GM21447 (cell line): ENCODE results near the gene RAMP2.
A peak's percentile ranks its signal among the peaks of the same experiment; 100 is the strongest.
"Not testable (repeated sequence)": the region's sequence is repeated elsewhere in the genome, so short reads cannot be mapped to it uniquely, and the experiment has no call there.

Experiments
- ATAC-seq: cut with Tn5 transposase; IDR thresholded peaks from one replicate; pipeline ENCODE4 v1.9.1; 2021; ENCODE audit not compliant: unreplicated experiment

RAMP2 gene

DNA sequence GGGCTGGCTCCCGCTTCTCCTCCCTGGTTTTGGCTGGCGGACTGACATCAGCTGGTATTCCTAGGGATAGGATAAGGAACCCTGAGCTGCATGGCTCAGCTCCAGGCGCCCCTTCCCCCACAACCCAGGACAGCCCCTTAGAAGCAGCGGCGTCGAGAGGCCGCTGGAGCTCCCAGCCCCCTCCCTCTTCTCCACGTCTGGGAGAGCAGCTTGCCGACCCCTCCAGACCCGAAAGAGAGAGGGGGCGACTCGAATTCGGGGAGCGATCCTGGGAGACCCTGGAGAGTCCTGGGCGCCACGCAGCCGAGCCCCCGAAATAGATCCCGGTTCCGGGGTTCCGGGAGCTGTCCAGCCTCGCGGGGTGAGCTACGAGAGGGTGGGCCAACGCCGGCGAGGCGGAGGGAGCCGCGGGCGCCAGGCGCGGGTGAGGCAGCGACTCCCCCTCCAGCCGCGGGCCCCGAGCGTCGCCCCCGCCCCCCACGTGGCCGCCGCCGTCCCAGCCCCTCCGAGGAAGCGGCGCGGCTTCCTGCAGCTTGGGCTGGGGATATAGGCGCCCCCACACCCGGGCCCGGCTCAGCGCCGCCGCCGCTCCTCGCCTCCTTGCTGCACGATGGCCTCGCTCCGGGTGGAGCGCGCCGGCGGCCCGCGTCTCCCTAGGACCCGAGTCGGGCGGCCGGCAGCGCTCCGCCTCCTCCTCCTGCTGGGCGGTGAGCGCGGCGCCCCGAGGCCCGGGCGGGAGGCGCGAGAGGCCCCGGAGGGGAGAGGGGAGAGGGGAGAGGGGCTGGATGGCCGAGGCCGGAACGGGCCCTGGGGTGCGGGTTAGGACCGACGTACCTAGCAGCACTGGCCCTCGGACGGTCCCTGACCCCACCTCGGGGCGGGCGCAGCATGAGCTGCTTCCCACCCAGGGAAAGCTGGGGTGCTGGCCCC, at the start of gene RAMP2:
Gene RAMP2, plus strand, starts transcription at position 576 of the 930 bp plus-strand sequence. Its CDS starts 35 bp downstream, at position 611.
- no peak for ATAC-seq

- no peak for ATAC-seq
Observed at GRCh38 chr17:42720996-42721583, 39.9 kb upstream of the RAMP2 start.

GRCh38 chr17:42723636-42724035, 37.4 kb upstream of the RAMP2 start:
- no peak for ATAC-seq

GRCh38 chr17:42725143-42725542, 35.9 kb upstream of the RAMP2 start:
- no peak for ATAC-seq

- ATAC-seq = no peak
Observed at GRCh38 chr17:42740699-42741098, 20.3 kb upstream of the RAMP2 start.

DNA sequence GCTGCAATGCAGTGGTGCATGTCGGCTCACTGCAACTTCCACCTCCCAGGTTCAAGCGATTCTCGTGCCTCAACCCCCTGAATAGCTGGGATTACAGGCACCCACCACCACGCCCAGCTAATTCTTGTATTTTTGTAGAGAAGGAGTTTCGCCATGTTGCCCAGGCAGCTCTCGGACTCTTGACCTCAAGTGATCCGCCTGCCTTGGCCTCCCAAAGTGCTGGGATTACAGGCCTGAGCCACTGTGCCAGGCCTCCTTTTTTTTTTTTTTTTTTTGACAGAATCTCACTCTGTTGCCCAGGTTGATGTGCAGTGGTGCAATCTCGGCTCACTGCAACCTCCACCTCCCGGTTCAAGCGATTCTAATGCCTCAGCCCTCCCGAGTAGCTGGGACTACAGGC, 18.1 kb upstream of the RAMP2 start:
- ATAC-seq = not testable (repeated sequence)

GRCh38 chr17:42743595-42744282, 17.3 kb upstream of the RAMP2 start:
- no peak for ATAC-seq

DNA sequence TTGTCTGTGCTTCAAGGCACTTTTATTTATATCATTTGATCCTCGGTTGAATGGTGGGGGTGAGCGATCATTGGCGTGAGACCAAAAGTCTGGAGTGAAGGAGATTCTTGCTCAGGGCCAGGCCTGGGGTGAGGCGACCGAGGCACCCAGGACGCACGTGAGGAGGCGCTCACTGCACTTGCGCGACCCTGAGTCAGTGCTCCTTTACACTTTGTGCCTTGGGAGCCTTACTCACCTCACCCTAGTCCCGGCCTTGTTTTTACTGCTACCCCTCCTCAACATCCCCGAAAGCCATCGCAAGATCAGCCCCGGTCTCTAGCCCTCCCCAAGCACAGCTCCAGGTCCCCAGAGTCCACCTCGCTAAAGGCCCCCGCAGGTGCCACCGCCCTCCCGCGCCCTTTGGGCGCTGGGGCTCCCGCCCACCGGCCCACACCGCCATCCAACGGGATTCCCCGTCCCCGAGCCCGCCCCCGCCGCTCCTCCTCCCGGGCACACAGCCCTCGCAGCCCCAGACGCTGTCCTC, 16.7 kb upstream of the RAMP2 start:
- peak; percentile 49 for ATAC-seq

DNA sequence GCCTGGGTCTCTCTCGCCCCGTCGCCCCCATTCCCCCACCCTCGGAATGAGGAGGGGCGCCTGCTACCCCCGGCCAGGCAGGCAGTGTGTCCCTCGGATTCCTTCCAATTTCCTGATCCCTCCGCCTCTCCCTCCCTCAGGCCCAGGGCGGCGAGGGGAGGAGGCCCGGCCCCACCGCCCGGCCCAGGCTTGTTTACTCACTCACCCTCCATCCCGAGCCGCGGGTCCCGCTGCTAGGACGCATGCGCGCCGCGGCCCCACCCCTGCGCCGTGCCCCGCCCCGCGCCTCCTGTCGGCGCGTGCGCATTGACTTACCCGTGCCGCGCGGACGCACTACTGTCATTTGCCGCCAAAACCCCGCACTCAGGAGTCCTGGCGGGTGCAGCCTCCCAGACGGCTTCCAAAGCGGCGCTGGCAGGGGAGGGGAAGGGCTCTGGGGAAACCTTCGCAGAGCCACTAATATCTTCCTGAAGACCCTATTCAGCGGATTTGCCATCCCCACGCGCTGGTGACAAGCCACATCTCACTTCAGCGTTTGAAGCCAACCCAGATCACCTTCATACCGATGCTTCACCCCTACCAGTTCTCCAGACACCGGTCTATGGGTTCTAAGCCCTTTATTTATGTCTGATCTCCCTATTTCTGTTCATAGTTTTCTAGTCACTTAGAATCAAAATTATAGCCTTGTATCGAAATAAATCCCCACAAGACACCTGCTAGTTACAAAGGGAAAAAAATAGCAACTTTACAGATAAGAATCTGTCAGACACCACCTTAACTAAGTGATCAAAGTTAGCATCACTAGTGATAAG, 16.0 kb upstream of the RAMP2 start, which contains the start of gene EZH1:
Gene EZH1, minus strand, starts transcription at position 235 of the 812 bp plus-strand sequence. CDS start 16,099 bp downstream, outside the sequence.
- peak; percentile 77 for ATAC-seq

GRCh38 chr17:42748202-42748907, 12.7 kb upstream of the RAMP2 start:
- no peak for ATAC-seq

DNA sequence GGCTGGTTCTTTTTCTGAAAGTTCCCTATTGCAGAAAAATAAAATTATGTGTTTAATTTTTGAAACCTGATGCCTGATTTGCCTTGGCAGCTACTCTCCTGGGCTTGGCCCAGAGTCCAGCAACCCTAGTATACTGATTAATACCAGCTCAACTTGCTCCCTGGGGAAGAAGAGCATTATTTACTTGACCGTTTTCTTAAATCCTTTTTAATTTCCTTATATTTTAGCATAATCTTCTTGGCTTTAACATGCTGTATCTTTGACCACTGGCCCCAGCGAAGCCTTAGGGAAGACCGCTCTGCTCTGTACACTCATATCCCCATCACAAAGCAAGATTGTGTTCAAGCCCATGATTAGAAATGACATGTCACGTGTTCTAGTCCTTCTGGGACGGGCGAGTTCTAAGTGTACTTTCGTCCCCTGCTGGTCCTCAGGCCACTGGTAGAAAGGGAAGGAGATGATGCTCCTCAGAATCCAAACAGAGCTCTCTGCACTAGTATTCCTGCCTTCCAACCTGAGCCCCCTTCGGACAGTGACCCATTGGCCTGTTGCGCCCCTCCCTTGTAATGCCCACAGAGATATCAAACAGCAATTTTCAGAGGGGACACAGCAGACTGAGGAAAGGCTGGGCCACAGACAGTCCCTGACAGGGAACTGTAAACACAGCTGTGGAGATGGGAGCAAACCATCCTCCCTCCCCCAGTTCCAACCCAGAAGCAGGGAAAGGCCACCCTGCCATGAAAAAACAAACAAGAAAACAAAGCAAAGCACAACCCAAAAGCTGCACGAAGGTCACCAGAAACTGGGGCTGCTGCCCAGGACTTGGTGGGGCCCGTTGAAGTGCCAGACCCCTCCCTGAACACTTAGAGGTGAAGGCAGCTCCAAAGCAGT, 11.9 kb upstream of the RAMP2 start:
- ATAC-seq = no peak

GRCh38 chr17:42750739-42751344, 10.2 kb upstream of the RAMP2 start:
- ATAC-seq = no peak

DNA sequence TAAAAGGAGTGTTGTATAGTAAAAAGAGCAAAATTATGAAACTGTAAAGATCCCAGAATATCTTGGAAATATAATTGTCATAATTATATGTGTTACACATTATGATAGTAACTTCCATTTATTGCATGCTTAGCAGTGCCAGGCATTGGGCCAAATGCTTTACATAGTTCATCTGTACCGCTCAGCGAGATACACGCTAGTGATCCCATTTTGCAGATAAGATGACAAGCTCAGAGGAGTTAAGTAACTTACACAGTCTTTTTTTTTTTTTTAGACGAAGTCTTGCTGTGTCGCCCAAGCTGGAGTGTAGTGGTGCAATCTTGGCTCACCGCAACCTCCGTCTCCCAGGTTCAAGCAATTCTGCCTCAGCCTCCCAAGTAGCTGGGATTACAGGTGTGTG, 9.4 kb upstream of the RAMP2 start:
- ATAC-seq = no peak

DNA sequence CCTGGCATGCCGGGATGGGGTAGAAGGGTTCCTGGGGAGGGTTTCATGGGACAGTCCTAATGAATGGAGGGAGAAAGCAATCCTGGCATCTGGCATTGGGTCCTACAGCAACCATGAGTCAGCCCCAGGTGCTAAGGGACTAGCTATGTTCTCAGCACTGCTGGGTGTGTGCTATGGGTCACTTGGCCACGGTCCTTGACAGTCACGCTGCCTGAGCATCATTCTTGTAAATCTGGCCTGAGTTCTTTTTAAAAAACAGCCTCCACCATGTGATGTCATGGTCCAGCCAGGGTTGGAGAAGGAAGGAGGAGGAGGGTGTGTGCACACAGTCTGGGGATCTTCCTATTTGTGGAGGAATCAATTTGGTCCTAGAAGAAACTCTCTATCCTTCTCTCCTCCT, 6.2 kb upstream of the RAMP2 start:
- no peak for ATAC-seq

DNA sequence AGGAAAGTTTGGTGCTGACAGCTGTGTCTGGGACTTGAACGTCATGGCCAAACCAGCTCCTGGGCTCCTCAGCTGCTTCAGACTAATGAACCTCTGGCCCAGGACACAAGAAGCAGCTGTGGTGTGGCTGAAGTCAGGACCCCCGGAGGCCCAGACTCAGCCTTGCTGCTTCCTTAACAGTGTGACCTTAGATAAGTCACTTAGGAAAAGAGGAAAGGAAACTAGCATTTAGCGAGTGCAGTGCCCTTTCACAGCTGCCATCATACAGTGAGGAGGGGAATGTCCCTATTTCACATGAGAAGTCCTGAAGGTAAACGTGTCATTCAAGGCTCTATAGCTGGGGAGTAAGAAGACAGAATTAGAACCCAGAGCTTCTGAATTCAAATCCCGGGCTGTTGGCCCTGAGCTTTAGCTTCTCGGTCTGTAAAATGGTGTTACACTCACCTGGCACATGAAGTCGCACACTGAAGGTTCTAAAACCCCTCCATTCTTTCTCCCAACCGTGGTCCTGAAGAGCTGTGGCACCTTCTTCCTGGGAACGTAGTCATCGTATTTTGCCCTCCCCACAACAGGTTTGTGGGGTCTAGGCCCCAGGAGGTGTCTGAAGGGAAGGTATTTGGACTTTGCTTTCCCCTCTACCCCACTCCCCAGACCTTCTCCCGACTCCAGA, 910 bp upstream of the RAMP2 start:
- ATAC-seq = peak; percentile 61

GRCh38 chr17:42761638-42762037, 611 bp downstream of the RAMP2 start:
- no peak for ATAC-seq

GRCh38 chr17:42766124-42766523, 5.1 kb downstream of the RAMP2 start:
- no peak for ATAC-seq

DNA sequence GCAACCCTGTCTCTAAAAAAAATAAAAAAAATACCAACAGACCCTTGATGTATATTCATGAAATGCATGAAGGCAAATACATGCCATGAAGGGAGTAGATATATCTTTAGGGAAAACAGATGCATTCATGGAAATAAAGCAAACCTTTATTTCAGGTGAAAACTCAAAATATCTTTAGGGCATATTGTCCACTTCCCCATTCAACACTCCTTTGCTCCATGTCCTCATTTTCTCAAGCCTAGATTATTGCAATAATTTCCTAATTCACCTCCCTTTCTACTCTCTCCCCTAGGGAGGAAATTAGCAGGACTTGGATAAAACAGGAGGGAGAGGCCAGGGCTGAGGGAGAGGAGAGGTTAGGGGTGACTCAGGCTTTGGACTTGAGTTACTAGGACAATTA, 6.5 kb downstream of the RAMP2 start:
- no peak for ATAC-seq
